Esophagus squamous epithelium (tissue), 5 donors: ENCODE measurements around the gene STUB1. TPM values are rescaled to one million over a fixed set of nuclear protein-coding genes. Genes with fewer than 3 reads are reported as not detected.

ENCODE experiments used
- DNase-seq: peaks from one replicate; lab custom pipeline; 2025; lab: John Stamatoyannopoulos, UW
- H3K27ac ChIP-seq, 4 donors: fragments of 200-600 bp; sonication (generic); one replicate each; pipeline ENCODE4 v1.5.1; 2016 to 2019; ENCODE audit warnings: mild to moderate bottlenecking in 1 of 4
- H3K27me3 ChIP-seq, 4 donors: fragments of 200-600 bp; sonication (generic); 1 replicate in 3 of 4; 2 replicates in 1 of 4; pipeline versions ENCODE4 v1.5.1 to v1.6.0; 2017 to 2021; ENCODE audit warnings: antibody characterized with exemption in 1 of 4
- H3K36me3 ChIP-seq, 3 donors: fragments of 200-600 bp; sonication (generic); one replicate each; pipeline ENCODE4 v1.5.1; 2016 to 2019
- H3K4me1 ChIP-seq, 3 donors: fragments of 200-600 bp; sonication (generic); one replicate each; pipeline ENCODE4 v1.5.1; 2017 to 2019
- H3K4me3 ChIP-seq, 4 donors: fragments of 200-600 bp; sonication (generic); 1 replicate in 3 of 4; 2 replicates in 1 of 4; pipeline ENCODE4 v1.5.1; 2016 to 2019; ENCODE audit warnings: mild to moderate bottlenecking in 2 of 4, moderate library complexity in 1 of 4
- H3K9me3 ChIP-seq, 3 donors: fragments of 200-600 bp; sonication (generic); one replicate each; pipeline ENCODE4 v1.5.1; 2016 to 2019
- POLR2A ChIP-seq, 4 donors: fragments of 450-650 bp; IDR thresholded peaks; one replicate each; pipeline ENCODE4 v1.6.1; 2017; ENCODE audit warnings: antibody characterized with exemption in 4 of 4, mild to moderate bottlenecking in 4 of 4, moderate library complexity in 3 of 4
- WGBS, 2 donors: methylation state at CpG; one replicate each; pipeline ENCODE4 v1.1.5; 2018; 5-methylcytosine and 5-hydroxymethylcytosine counted together
- intact Hi-C: fragments of 100-400 bp; cut with DNase I; formaldehyde crosslinking; loops from one replicate; pipeline ENCODE4 v1.15.0; 2022
- total RNA-seq, 4 donors: library from RNA; depleted of rRNA; stranded (reverse); fragments of >200 nt; gene quantifications; one replicate each; pipeline ENCODE4 v1.1.0, GENCODE V29; 2016
- TF ChIP-seq, protein P1 (sequence below), 6 experiments: fragments of 450-650 bp in 4 of 6; fragments of 200-600 bp in 2 of 6; sonication (generic) in 2 of 6; IDR thresholded peaks; one replicate each; pipeline ENCODE4 v1.5.1; 2016 to 2019; ENCODE audit warnings: antibody characterized with exemption in 6 of 6, mild to moderate bottlenecking in 4 of 6, moderate library complexity in 4 of 6
- donor health status: DM: yes; HTN: yes; CAD: no.

Gene STUB1
- total RNA-seq, 4 donors from 2014 or later, result 102 to 148 (median 120) TPM

DNA sequence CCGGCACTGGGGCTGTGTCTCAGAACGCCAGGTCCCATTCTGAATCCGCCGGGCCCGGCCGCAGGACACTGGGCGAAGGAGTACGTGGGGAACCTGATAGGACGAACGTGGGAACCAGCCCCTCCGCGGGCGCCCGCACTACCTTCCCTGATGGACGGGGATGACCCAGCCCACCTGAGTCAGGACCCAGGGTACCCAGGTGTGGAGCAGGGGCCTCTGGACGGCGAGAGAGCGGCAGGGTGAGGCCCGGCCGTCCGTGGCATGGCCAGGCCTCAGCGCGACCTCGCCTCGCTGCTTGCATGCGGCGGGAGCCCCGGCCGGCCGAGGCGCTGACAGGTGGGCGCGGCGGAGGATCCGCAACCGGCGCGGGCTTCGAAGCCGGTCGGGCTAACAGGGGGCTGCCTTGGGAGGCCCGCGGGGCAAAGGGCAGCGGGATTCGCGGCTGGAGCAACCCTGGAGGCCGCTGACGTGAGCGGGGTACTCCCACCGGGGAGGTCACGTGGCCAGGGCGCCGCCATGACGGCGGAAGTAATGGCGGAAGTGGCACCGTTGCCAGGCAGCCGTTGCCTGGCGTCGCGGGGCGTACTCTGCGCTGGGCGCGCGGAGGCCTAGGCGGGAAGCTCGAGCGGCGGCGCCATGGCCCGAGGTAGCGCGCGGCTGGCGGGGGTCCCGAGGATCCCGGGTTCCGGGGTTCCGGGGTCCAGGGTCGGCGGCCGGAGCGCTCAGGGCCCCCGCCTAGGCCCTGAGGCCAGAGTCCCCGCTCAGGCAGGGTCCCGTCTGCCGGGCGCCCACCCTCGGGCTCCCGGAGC, 31.2 kb upstream of the STUB1 start, which contains the start of gene WDR90:
TSS of gene WDR90 (plus strand) at position 585 of the 809 bp plus-strand sequence. CDS start at position 637, 52 bp downstream.
- H3K27ac ChIP-seq, result peak within 1 kb of the TSS; percentile 86 to 91 (median 88)
- intact Hi-C loops, result no loop called here
- DNase-seq, result peak; percentile 35
- peak within 1 kb of the TSS; percentile 60 to 92 (median 72) for H3K4me3 ChIP-seq
- H3K4me1 ChIP-seq, result peaks cover 32 to 70% (median 33%) of the 10 kb centered on the region in 3 donors
- WGBS, 2 donors, result 0% methylated on average over 5 of the region's 91 CpGs; no CpG with 5 or more reads in 1 of the 2 donors
- no peaks in the 10 kb centered on the region for H3K9me3 ChIP-seq
- H3K36me3 ChIP-seq, result peaks cover 0 to 24% (median 0%) of the 10 kb centered on the region in 3 donors
- no peaks in the 10 kb centered on the region for H3K27me3 ChIP-seq
- TF ChIP-seq POLR2A (IDR thresholded peaks at IDR 0.05), result peak in 1 of 4 donors; percentile 37
- TF ChIP-seq, protein P1, sequence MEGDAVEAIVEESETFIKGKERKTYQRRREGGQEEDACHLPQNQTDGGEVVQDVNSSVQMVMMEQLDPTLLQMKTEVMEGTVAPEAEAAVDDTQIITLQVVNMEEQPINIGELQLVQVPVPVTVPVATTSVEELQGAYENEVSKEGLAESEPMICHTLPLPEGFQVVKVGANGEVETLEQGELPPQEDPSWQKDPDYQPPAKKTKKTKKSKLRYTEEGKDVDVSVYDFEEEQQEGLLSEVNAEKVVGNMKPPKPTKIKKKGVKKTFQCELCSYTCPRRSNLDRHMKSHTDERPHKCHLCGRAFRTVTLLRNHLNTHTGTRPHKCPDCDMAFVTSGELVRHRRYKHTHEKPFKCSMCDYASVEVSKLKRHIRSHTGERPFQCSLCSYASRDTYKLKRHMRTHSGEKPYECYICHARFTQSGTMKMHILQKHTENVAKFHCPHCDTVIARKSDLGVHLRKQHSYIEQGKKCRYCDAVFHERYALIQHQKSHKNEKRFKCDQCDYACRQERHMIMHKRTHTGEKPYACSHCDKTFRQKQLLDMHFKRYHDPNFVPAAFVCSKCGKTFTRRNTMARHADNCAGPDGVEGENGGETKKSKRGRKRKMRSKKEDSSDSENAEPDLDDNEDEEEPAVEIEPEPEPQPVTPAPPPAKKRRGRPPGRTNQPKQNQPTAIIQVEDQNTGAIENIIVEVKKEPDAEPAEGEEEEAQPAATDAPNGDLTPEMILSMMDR (IDR thresholded peaks at IDR 0.05), result peak in 3 of 6 experiments; percentile 6 to 10 (median 7)

DNA sequence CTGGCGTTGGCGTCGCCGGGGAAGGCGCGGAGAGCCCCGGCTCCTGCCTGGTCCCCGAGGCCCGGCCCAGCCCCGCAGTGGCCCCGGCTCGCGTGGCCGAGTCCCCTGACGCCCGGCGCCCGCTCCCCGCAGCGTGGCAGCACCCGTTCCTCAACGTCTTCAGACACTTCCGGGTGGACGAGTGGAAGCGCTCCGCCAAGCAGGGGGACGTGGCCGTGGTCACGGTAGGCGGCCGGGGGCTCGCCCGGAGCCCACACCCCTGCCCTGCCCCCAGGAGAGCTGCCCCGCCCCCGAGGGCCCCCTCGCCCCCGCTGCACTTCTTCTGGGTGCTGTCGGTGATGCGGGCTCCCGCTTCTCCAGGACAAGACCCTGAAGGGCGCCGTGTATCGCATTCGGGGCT, 30.6 kb upstream of the STUB1 start:
- H3K27me3 ChIP-seq, result no peaks in the 10 kb centered on the region
- WGBS, 2 donors, result no CpG with 5 or more reads among the region's 44 CpGs
- no peaks in the 10 kb centered on the region for H3K9me3 ChIP-seq
- peak overlapping the region in 3 of 4 donors; percentile 86 to 91 (median 87) for H3K27ac ChIP-seq
- H3K36me3 ChIP-seq, result peaks cover 0 to 26% (median 0%) of the 10 kb centered on the region in 3 donors
- no peak for TF ChIP-seq POLR2A (IDR thresholded peaks at IDR 0.05)
- TF ChIP-seq, protein P1 (IDR thresholded peaks at IDR 0.05), result no peak
- peaks cover 32 to 64% (median 33%) of the 10 kb centered on the region in 3 donors for H3K4me1 ChIP-seq
- intact Hi-C loops, result no loop called here
- no peak for DNase-seq
- peak overlapping the region; percentile 60 to 92 (median 72) for H3K4me3 ChIP-seq

DNA sequence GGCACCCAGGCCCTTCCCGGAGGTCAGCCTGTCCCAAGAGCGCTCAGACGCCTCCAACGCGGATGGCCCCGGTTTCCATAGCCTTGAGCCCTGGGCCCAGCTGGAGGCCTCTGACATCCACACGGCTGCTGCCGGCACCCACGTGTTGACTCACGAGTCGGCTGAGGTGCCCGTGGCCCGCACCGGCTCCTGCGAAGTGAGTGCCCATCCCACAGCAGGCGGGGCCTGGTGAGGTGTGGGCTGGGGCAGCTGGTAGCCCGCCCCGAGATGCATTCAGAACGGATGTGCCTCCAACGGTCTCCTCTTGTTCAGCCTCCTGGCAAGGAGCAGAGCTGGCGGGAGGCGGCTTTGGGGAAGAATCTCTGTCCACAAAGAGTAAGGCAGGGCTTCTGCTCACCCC, 28.4 kb upstream of the STUB1 start:
- intact Hi-C loops, result no loop called here
- H3K4me1 ChIP-seq, result peaks cover 22 to 41% (median 30%) of the 10 kb centered on the region in 3 donors
- H3K27me3 ChIP-seq, result no peaks in the 10 kb centered on the region
- no peak for DNase-seq
- H3K27ac ChIP-seq, result no peak overlapping the region
- 40% methylated on average over 1 of the region's 22 CpGs; no CpG with 5 or more reads in 1 of the 2 donors for WGBS, 2 donors
- H3K36me3 ChIP-seq, result peaks cover 0 to 48% (median 5%) of the 10 kb centered on the region in 3 donors
- H3K9me3 ChIP-seq, result no peaks in the 10 kb centered on the region
- TF ChIP-seq, protein P1 (IDR thresholded peaks at IDR 0.05), result no peak
- no peak for TF ChIP-seq POLR2A (IDR thresholded peaks at IDR 0.05)
- H3K4me3 ChIP-seq, result no peak overlapping the region

DNA sequence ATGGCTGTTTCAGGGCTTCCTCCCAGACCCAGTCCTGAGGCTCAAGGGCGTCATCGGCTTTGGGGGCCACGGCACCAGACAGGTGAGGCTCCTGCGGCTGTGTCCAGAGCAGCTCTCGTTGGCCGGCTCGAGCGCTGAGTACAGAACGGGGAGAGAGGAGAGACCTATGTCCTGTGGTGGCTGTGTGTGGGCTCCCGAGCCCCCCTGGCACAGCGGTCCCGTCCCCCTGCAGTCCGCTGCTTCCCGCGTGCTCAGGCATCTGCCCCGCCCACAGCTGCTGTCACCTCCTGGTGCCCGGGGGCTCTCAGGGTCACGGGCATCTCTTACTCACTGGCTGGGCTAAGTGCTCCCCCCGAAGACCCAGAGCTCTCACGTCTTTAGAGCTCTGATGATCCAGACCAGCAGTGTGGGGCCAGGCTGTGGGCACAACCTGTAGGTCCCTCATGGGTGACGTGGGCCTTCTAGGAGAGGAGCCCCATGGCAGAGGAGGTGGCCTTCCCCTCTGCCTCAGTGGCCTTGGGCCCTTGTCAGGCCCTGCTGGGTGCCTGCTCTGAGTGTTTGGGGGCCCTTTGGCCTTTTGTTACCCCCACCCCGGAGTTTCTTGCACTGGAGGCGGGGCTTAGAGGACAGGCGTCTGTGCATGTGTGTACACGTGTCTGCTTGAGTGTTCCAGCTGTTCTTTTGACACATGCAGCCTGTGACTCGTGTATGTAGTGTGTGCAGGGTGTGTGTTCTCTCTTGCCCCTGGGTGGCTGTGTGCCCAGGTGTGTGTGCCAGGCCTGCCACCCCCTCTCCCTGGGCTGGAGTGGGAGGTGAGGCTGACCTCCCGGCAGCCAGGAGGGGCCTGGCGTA, 27.5 kb upstream of the STUB1 start:
- intact Hi-C loops, result no loop called here
- peaks cover 0 to 57% (median 5%) of the 10 kb centered on the region in 3 donors for H3K36me3 ChIP-seq
- TF ChIP-seq, protein P1 (IDR thresholded peaks at IDR 0.05), result no peak
- no peak for TF ChIP-seq POLR2A (IDR thresholded peaks at IDR 0.05)
- no peaks in the 10 kb centered on the region for H3K27me3 ChIP-seq
- 31 to 80% methylated on average over 2 to 5 of the region's 28 CpGs for WGBS, 2 donors
- H3K9me3 ChIP-seq, result no peaks in the 10 kb centered on the region
- H3K4me3 ChIP-seq, result no peak overlapping the region
- H3K4me1 ChIP-seq, result peaks cover 18 to 33% (median 22%) of the 10 kb centered on the region in 3 donors
- no peak for DNase-seq
- H3K27ac ChIP-seq, result no peak overlapping the region
